ENCODE measurements around the gene RAD9A.
"Not testable (repeated sequence)": the region's sequence is repeated elsewhere in the genome, so short reads cannot be mapped to it uniquely, and the experiment has no call there.

Gene RAD9A

GRCh38 chr11:67423891-67424613 lies 32.3 kb downstream of the RAD9A start:
- Histone ChIP-seq H3K18ac (ENCODE audit: low read depth in 1 of 2, low read length in 2 of 2) (no peak overlapping the region), H3K4ac (ENCODE audit: low read depth in 1 of 2, low read length in 2 of 2) (no peak overlapping the region), H2AFZ (ENCODE audit: low read depth, low read length) (no peak overlapping the region), H3K9me3 (ENCODE audit: control insufficient read depth, low read length) (no peaks in the 10 kb centered on the region), H3K4me1 (ENCODE audit: control insufficient read depth, insufficient read depth, low read depth, low read length) (peaks cover 35% of the 10 kb centered on the region), H2BK15ac (ENCODE audit: low read depth, poor library complexity, severe bottlenecking) (no peak overlapping the region), H4K91ac (ENCODE audit: low read length) (no peak overlapping the region), H3K23ac (ENCODE audit: low read length in 2 of 2) (no peak overlapping the region), H3K9ac (ENCODE audit: low read length) (no peak overlapping the region), H3K4me2 (ENCODE audit: low read length, poor library complexity, severe bottlenecking) (no peak overlapping the region), H3K36me3 (ENCODE audit: control insufficient read depth in 1 of 2, insufficient read depth in 2 of 2, low read depth in 1 of 2, low read length in 2 of 2) (peaks cover 0 to 13% of the 10 kb centered on the region in 2 experiments), H3K4me3 (ENCODE audit: insufficient read depth in 1 of 2, low read depth in 1 of 2, low read length in 2 of 2) (peak overlapping the region in 1 of 2 experiments; percentile 1), H2BK5ac (ENCODE audit: low read depth, low read length, poor library complexity, severe bottlenecking) (no peak overlapping the region), H2BK120ac (ENCODE audit: low read depth, low read length) (no peak overlapping the region), H3K79me1 (replicated peaks; ENCODE audit: low read length, poor library complexity, severe bottlenecking) (peaks cover 8% of the 10 kb centered on the region), H4K8ac (ENCODE audit: low read length) (no peak overlapping the region), H3K27ac (ENCODE audit: low read length, poor library complexity, severe bottlenecking) (no peak overlapping the region), H3K14ac (ENCODE audit: low read length in 2 of 2) (no peak overlapping the region), H3K27me3 (ENCODE audit: control insufficient read depth in 1 of 2, insufficient read depth in 1 of 2, low read length in 2 of 2) (no peaks in the 10 kb centered on the region), H2BK12ac (ENCODE audit: low read length in 2 of 2) (no peak overlapping the region), H2AK5ac (ENCODE audit: low read length, severe bottlenecking) (no peak overlapping the region)
- DNase-seq: no peak
- WGBS: 92% methylated on average over 30 of the region's 34 CpGs

DNA sequence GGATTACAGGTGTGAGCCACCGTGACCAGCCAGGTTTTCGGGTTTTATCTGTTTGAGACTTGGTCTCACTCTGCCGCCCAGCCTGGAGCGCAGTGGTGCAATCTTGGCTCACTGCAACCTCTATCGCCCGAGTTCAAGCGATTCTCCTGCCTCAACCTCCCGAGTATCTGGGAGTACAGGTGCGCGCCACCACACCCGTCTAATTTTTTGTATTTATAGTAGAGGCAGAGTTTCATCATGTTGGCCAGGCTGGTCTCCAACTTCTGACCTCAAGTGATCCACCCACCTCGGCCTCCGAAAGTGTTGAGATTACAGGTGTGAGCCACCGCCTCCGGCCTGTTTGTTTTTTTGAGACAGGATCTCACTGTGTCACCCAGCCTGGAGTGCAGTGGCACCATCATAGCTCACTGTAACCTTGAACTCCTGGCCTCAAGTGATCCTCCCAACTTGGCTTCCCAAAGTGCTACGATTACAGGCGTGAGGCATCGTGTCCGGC lies 35.6 kb downstream of the RAD9A start:
- 92% methylated on average over 19 of the region's 19 CpGs for WGBS
- not testable (repeated sequence) for H3K9me3 ChIP-seq (ENCODE audit: control insufficient read depth, low read length)

GRCh38 chr11:67428052-67429001 lies 36.5 kb downstream of the RAD9A start, which contains the start of gene RPS6KB2:
RPS6KB2 (plus strand) TSS chr11:67428494; CDS start chr11:67428546, 52 bp downstream.
- peak within 1 kb of the TSS; percentile 5 for H3K27ac ChIP-seq (ENCODE audit: low read length, poor library complexity, severe bottlenecking)
- peak within 1 kb of the TSS; percentile 52 for H2BK120ac ChIP-seq (ENCODE audit: low read depth, low read length)
- peak within 1 kb of the TSS; percentile 84 to 93 for H3K4me3 ChIP-seq (ENCODE audit: insufficient read depth in 1 of 2, low read depth in 1 of 2, low read length in 2 of 2)
- H2BK15ac ChIP-seq (ENCODE audit: low read depth, poor library complexity, severe bottlenecking): peak within 1 kb of the TSS; percentile 70
- no peak within 1 kb of the TSS for H3K14ac ChIP-seq (ENCODE audit: low read length in 2 of 2)
- H3K9ac ChIP-seq (ENCODE audit: low read length): peak within 1 kb of the TSS; percentile 97
- H2AFZ ChIP-seq (ENCODE audit: low read depth, low read length): peak within 1 kb of the TSS; percentile 78
- DNase-seq: peak; percentile 96
- H3K18ac ChIP-seq (ENCODE audit: low read depth in 1 of 2, low read length in 2 of 2): peak within 1 kb of the TSS; percentile 74 to 92
- no peak within 1 kb of the TSS for H2BK5ac ChIP-seq (ENCODE audit: low read depth, low read length, poor library complexity, severe bottlenecking)
- peaks cover 17% of the 10 kb centered on the region for H3K79me1 ChIP-seq (replicated peaks; ENCODE audit: low read length, poor library complexity, severe bottlenecking)
- H4K91ac ChIP-seq (ENCODE audit: low read length): peak within 1 kb of the TSS; percentile 86
- no peaks in the 10 kb centered on the region for H3K9me3 ChIP-seq (ENCODE audit: control insufficient read depth, low read length)
- H2AK5ac ChIP-seq (ENCODE audit: low read length, severe bottlenecking): peak within 1 kb of the TSS; percentile 44
- H2BK12ac ChIP-seq (ENCODE audit: low read length in 2 of 2): no peak within 1 kb of the TSS
- peaks cover 27 to 45% of the 10 kb centered on the region in 2 experiments for H3K36me3 ChIP-seq (ENCODE audit: control insufficient read depth in 1 of 2, insufficient read depth in 2 of 2, low read depth in 1 of 2, low read length in 2 of 2)
- peak within 1 kb of the TSS; percentile 21 to 90 for H3K4ac ChIP-seq (ENCODE audit: low read depth in 1 of 2, low read length in 2 of 2)
- H4K8ac ChIP-seq (ENCODE audit: low read length): peak within 1 kb of the TSS; percentile 98
- H3K4me2 ChIP-seq (ENCODE audit: low read length, poor library complexity, severe bottlenecking): peak within 1 kb of the TSS; percentile 77
- 2% methylated on average over 55 of the region's 68 CpGs for WGBS
- peaks cover 14% of the 10 kb centered on the region for H3K4me1 ChIP-seq (ENCODE audit: control insufficient read depth, insufficient read depth, low read depth, low read length)
- no peaks in the 10 kb centered on the region for H3K27me3 ChIP-seq (ENCODE audit: control insufficient read depth in 1 of 2, insufficient read depth in 1 of 2, low read length in 2 of 2)
- H3K23ac ChIP-seq (ENCODE audit: low read length in 2 of 2): peak within 1 kb of the TSS in 1 of 2 experiments; percentile 28

More for the DNA sequence above, 35.6 kb downstream of the RAD9A start:
- Histone ChIP-seq H3K79me1 (replicated peaks; ENCODE audit: low read length, poor library complexity, severe bottlenecking) (peaks cover 12% of the 10 kb centered on the region), H3K9ac (ENCODE audit: low read length) (peak overlapping the region; percentile 97), H3K4me3 (ENCODE audit: insufficient read depth in 1 of 2, low read depth in 1 of 2, low read length in 2 of 2) (peak overlapping the region in 1 of 2 experiments; percentile 93), H3K4me1 (ENCODE audit: control insufficient read depth, insufficient read depth, low read depth, low read length) (peaks cover 18% of the 10 kb centered on the region), H3K4ac (ENCODE audit: low read depth in 1 of 2, low read length in 2 of 2) (peak overlapping the region; percentile 19 to 85), H3K36me3 (ENCODE audit: control insufficient read depth in 1 of 2, insufficient read depth in 2 of 2, low read depth in 1 of 2, low read length in 2 of 2) (peaks cover 18 to 36% of the 10 kb centered on the region in 2 experiments), H4K8ac (ENCODE audit: low read length) (peak overlapping the region; percentile 98)
- H2BK15ac ChIP-seq (ENCODE audit: low read depth, poor library complexity, severe bottlenecking); H3K23ac ChIP-seq (ENCODE audit: low read length in 2 of 2); H2AK5ac ChIP-seq (ENCODE audit: low read length, severe bottlenecking); H4K91ac ChIP-seq (ENCODE audit: low read length); H2BK12ac ChIP-seq (ENCODE audit: low read length in 2 of 2); H2AFZ ChIP-seq (ENCODE audit: low read depth, low read length); DNase-seq; H3K18ac ChIP-seq (ENCODE audit: low read depth in 1 of 2, low read length in 2 of 2); H3K4me2 ChIP-seq (ENCODE audit: low read length, poor library complexity, severe bottlenecking); H2BK120ac ChIP-seq (ENCODE audit: low read depth, low read length); H3K27me3 ChIP-seq (ENCODE audit: control insufficient read depth in 1 of 2, insufficient read depth in 1 of 2, low read length in 2 of 2); H3K27ac ChIP-seq (ENCODE audit: low read length, poor library complexity, severe bottlenecking); H3K14ac ChIP-seq (ENCODE audit: low read length in 2 of 2); H2BK5ac ChIP-seq (ENCODE audit: low read depth, low read length, poor library complexity, severe bottlenecking): not testable (repeated sequence)
